ENCODE results near the gene FGFRL1. TPM values are rescaled to one million over a fixed set of nuclear protein-coding genes. Genes with fewer than 3 reads are reported as not detected.

Gene FGFRL1
- total and polyA plus RNA-seq, 2 of the 13 experiments (the other 11 are each of a cell fraction or from before 2014, with no cell fraction given): 19.1 to 30.6 TPM

- no peak for TF ChIP-seq TEAD2 (CRISPR knock-in tag; IDR thresholded peaks at IDR 0.05)
- no peak for TF ChIP-seq ZNF383 (CRISPR knock-in tag; IDR thresholded peaks at IDR 0.05; ENCODE audit: borderline replicate concordance)
- TF ChIP-seq ATF5 (CRISPR knock-in tag; IDR thresholded peaks at IDR 0.05; ENCODE audit: low read depth): no peak
- TF ChIP-seq ZBTB26 (CRISPR knock-in tag; IDR thresholded peaks at IDR 0.05; ENCODE audit: borderline replicate concordance): 0 out of 2 replicates have a peak, but pooled peaks have one; percentile 11
- no peak for TF ChIP-seq PRDM10 (CRISPR knock-in tag; IDR thresholded peaks at IDR 0.05; ENCODE audit: low read depth)
- TF ChIP-seq CENPBD1 (CRISPR knock-in tag; IDR thresholded peaks at IDR 0.05; ENCODE audit: borderline replicate concordance, low read depth): no peak
- no peak for TF ChIP-seq ZFP37 (CRISPR knock-in tag; IDR thresholded peaks at IDR 0.05; ENCODE audit: borderline replicate concordance)
- no peak for TF ChIP-seq ZNF484 (CRISPR knock-in tag; IDR thresholded peaks at IDR 0.05; ENCODE audit: borderline replicate concordance, low read depth)
- no peak for TF ChIP-seq RNF2 (conservative IDR thresholded peaks at IDR 0.05; ENCODE audit: low read depth)
- no peak for TF ChIP-seq DMTF1 (CRISPR knock-in tag; IDR thresholded peaks at IDR 0.05)
- TF ChIP-seq NFIB (CRISPR knock-in tag; IDR thresholded peaks at IDR 0.05; ENCODE audit: borderline replicate concordance): no peak
- TF ChIP-seq POGZ (CRISPR knock-in tag; IDR thresholded peaks at IDR 0.05): peak; percentile 10; the same call in 1 of the 2 replicates
- no peak for TF ChIP-seq ZNF704 (CRISPR knock-in tag; IDR thresholded peaks at IDR 0.05; ENCODE audit: borderline replicate concordance)
- TF ChIP-seq KLF9 (CRISPR knock-in tag; IDR thresholded peaks at IDR 0.05; ENCODE audit: low read depth): no peak
- no peak for TF ChIP-seq ZNF644 (CRISPR knock-in tag; IDR thresholded peaks at IDR 0.05; ENCODE audit: low read depth)
- TF ChIP-seq ZNF709 (CRISPR knock-in tag; IDR thresholded peaks at IDR 0.05): no peak; the same call in 1 of the 2 replicates
- no peak; the same call in 1 of the 2 replicates for TF ChIP-seq ZFYVE20 (CRISPR knock-in tag; IDR thresholded peaks at IDR 0.05; ENCODE audit: borderline replicate concordance, low read depth)
Observed at GRCh38 chr4:993111-994029, 18.1 kb upstream of the FGFRL1 start, which contains the start of gene SLC26A1 (continued).

Data from HepG2 (cell line).